ENCODE results near the gene RAB1A.
"Not testable (repeated sequence)": the region's sequence is repeated elsewhere in the genome, so short reads cannot be mapped to it uniquely, and the experiment has no call there.

Gene RAB1A

DNA sequence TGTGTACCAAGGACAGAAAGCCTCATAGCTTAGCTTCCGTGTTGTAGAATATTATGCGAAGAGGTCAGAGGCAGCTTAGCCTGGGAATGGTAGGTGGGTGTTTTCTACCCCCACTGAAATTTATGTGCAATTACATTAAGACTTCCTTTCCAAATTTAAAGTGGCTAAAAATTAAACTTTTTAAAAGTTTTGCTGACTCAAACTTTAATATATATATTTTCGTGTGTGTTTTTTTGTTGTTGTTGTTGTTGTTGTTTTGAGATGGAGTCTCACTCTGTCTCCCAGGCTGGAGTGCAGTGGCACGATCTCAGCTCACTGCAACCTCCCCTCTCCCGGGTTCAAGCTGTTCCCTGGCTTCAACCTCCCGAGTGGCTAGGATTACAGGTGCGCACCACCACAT, 4.3 kb upstream of the RAB1A start:
- DNase-seq = no peak

DNA sequence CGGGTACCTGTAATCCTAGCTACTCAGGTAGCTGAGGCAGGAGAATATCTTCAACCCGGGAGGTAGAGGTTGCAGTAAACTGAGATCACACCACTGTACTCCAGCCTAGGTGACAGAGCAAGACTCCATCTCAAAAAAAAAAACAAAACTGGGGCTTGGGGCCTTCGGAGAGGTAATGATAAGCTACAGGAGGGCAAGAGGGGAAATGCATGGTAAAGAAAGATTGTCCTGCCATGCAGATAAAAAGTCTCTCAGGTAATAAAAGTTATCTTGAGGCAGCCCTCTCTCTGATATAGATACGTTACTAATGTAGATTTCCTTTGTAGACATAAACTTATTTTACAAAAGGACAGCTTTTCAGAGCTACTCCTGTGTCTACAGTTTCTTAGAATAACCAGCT, 3.7 kb upstream of the RAB1A start:
- no peak for DNase-seq

DNA sequence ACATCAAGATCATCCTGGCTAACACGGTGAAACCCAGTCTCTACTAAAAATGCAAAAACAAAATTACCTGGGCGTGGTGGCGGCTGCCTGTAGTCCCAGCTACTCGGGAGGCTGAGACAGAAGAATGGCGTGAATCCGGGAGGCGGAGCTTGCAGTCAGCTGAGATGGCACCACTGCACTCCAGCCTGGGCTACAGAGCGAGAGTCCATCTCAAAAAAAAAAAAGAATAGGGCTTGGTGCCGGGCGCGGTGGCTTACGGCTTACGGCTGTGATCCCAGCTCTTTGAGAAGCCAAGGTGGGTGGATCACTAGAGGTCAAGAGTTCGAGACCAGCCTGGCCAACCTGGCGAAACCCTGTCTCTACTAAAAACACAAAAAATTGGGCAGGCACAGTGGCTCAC, 3.0 kb upstream of the RAB1A start:
- not testable (repeated sequence) for DNase-seq

DNA sequence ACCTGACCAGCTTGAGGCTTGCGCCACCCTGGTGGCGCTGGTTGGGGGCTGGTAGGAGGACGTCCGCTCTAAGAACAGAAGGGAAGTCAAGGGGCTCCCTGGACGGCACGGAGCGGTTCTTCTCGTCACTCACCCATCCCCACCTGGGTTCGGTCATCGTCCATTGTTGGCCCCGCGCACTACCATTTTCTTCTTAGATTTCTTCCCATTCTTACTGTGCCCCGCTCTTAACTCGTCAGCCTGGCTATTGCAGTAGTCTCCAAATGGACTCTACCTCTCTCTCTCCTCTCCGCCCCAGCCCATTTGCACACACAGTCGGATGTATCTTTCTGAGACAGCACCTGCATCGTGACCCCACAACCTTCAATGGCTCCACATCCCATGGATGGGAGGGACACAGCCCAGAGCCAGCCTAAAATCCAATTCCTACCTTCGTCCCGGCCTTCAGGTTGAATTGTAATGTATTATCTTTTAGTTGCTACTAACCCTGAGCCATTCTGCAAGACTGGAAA, 814 bp upstream of the RAB1A start:
- DNase-seq = peak; percentile 32

DNA sequence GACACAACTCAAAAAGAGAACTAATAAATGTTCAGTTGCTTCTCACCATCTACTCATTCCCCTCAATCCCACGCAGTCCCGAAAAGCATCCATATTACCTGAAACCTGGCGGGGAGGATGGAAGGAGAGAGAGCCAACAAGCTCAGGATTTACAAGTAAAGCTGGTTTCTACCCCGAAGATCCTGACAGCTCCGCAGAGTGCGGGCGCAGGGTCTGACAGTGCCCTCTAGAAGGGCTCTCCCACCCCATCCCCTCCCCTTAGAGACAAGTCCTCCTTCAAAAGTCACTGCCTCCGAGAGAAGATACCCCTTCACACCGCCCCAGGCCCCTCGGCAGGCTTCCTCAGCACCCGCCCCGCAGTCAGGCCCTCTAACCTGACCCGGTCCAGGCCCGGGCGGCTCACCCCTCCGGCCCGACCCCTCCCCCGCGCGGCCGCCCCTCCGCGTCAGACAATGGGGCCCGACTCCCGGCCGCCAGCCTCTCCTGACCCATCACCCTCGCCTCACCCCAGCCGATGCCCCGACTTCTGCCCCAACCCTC, 550 bp downstream of the RAB1A start:
- no peak for DNase-seq

DNA sequence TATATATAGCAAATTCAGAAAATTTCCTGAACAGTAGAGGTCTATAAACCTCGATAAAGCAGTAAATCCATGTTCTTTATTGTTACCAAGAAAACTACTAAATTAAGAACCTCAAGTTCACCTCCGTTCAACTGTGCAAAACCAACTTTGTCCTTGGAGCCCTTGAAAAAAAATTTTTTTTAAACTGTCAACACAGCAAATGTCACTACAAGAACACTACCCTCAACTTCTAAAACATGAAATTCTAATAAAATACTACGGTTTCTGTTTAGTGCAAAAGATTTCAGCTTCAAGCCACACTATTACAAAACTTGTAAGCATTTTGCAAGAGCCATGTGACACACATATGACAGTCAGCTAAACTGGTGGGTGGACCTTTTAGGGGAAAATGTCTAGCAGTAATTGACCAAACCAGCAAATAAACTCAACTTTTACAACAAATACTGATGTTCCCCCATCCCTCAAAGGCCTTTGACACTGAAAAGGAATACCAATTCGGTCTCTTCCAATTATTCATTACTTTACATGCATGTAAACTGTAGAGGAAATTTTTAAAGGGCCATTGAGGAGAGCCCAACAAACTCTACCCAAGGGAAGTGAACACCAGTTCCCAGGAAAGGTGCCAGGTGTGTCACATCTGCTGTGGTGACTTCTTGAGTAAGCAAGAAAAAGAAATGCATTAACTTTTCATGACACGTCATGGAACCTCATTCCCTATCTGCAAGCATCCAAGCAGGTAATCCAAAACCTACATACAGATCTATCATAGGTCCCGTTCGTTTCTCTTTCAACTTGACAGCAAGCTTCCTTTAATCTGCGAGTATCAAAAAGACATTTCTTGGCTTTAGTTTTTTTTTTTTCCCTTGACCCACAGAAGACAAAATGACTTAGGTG, 1.4 kb downstream of the RAB1A start:
- no peak for DNase-seq

DNA sequence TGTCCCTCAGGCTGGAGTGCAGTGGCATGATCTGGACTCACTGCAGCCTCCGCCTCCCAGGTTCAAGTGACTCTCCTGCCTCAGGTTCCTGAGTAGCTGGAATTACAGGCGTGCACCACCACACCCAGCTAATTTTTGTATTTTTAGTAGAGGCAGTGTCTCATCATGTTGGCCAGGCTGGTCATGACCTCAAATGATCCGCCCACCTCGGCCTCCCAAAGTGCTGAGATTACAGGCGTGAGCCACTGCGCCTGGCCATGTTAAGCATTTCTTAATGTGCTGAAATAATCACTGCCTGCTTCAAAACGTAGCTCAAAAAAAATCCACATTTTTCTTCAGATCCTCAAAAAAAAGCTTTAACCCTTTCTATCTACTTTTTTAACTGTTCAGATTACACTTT, 4.4 kb downstream of the RAB1A start:
- DNase-seq = not testable (repeated sequence)

DNA sequence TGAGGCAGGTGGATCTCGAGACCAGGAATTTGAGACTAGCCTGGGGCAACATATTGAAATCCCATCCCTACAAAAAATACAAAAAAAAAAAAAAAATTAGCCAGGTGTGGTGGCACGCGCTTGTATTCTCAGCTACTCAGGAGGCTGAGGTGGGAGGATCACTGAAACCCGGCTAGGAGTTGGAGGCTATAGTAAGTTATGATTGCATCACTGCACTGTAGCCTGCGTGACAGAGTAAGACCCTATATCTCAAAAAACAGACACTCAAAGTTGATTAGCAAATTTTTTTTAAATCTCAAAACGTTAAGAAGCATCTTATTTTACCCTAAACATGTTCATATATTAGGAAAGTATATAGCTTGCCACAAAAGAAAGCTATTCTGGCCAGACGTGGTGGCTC, 7.6 kb downstream of the RAB1A start:
- no peak for DNase-seq

DNA sequence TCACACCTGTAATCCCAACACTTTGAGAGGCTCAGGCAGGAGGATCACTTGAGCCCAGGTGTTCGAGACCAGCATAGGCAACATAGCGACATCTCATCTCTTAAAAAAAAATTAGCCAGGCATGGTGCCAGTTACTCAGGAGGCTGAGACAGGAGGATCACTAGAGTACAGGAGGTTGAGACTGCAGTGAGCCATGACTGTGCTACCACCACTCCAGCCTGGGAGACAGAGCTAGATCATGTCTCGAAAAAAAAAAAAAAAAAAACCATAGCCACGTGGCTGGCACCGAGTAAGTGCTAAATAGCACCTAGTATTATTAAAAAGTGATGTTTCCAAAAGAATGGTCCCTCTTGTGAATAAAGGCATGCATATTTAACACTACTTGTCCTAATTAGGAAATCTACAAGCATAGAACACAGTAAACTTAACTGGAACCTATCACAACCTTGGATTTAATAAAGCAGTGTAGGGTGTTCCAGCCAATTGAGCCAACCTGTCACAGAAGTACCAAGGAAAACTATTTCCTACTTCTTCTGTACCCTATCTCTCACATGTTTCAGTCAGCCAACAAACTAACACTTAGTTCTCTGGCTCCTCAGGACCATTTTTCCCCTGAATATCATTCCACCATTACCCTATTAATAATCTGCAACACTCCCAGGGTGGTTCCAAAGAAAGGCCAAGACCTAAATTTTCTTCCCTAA, 8.8 kb downstream of the RAB1A start:
- DNase-seq = no peak

DNA sequence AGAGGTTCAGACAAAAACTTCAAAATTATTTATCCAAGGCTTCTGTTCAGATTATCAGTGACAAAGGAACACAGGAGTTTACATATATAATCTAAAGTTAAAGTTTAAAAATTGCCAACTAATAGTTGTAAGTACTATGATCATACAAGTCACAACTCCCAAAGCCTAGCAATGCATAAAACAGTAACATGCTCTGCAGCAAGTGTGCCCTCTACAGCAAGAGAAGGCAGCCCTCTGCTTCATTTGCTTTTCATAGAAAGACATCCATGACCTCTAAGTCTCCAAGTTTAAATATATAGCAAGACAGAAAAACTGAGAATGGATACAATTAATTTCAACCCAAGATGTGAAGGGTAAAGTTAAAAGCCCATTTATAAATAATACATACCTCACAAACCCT, 13.3 kb downstream of the RAB1A start:
- no peak for DNase-seq

DNA sequence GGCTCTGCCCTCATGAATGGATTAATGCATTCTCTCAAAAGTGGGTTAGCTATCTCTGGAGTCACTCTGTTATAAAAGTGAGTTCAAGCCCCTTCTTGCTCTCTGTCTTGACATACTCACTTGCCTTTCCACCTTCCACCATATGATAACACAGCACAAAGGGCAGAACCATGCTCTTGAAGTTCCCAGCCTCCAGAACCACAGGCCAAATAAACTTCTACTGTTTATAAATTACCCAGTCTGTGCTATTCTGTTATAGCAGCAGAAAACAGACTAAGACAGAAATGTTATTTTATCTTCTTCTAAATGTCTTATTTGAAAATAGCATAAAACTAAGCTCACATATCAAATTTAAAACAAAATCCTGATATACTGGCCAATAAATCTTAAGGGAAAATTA, 15.0 kb downstream of the RAB1A start:
- DNase-seq = no peak

DNA sequence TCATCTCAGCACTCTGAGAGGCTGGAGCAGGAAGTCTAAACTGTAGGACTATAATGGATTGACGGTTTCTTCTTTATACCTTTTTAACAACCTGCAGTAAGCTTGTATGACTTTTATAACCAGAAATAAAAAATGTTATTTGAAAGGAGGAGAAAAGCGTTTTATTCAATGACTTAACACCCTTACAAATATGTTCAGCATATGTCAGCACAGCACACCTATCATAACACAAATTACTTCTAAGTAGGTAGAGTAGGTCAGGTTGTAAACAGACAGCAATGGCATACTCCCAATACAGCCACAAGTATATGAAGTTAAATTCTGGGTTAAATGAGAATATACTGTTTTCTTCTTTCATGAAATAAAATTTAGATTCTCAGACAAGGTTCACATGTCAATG, 16.1 kb downstream of the RAB1A start:
- DNase-seq = no peak

DNA sequence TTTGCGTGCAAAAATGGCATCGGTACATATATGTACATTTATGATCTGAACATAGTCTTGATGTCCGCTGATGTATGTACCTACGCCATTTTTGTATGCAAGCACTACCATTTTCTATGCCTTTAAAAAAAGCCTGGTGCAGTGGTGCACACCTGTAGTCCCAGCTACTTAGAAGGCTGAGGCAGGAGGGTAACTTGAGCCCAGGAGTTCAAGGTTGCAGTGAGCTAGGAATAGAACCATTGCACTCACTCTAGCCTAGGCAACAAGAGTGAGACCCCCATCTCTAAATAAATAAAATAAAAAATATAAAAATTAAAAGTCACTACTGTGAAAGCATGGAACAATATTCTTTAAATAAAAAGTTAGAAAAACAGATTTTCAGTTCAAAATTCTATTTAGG, 16.7 kb downstream of the RAB1A start:
- DNase-seq = no peak

DNA sequence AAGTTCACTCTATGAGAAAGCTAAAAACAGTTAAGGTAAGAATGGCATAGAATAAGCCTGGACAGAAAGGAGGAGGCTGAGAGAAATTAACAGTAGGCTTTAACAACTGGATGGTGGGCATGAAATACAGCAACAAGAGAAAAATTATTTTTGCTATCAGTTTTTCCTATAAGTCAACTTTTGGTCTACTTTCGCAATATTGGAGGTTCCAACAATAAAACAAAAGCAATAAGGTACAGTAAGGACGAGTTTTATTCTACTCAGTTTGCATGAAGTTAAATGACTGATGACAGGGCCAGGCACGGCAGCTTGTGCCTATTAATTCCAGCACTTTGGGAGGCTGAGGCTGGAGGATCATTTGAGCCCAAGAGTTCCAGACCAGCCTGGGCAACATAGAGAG, 17.3 kb downstream of the RAB1A start:
- DNase-seq = no peak

DNA sequence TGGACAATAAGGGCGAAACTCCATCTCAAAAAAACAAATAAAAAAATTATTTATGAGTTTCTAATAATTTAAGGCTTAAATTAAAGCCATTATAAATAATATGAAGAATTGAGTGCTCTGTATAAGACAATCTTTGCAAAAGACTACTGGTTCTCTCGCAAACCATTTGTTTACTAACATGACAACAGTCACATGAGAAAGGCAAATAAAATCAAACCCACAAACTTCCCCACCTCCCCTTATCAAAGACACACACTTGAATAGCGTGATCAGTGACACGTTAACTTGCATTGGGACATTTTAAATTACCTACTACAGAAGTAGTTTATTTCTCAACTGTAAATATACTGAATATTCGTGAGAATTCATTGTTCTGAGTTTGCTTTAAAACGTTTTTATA, 21.1 kb downstream of the RAB1A start:
- DNase-seq = no peak

DNA sequence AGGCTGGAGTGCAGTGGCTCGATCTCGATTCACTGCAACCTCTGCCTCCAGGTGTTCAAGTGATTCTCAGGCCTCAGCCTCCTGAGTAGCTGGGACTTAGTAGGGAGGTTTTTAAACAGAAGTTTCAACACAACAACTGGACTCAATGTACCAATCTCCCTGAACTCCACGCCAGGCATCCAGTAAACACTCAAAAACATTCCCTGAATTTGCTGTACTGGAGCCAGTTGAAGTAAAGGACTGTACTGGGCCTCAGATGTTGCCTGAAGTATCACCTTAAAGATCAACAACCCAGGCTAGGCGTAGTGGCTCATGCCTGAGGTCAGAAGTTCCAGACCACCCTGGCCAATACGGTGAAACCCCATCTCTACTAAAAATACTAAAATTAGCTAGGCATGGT, 22.4 kb downstream of the RAB1A start:
- DNase-seq = no peak

DNA sequence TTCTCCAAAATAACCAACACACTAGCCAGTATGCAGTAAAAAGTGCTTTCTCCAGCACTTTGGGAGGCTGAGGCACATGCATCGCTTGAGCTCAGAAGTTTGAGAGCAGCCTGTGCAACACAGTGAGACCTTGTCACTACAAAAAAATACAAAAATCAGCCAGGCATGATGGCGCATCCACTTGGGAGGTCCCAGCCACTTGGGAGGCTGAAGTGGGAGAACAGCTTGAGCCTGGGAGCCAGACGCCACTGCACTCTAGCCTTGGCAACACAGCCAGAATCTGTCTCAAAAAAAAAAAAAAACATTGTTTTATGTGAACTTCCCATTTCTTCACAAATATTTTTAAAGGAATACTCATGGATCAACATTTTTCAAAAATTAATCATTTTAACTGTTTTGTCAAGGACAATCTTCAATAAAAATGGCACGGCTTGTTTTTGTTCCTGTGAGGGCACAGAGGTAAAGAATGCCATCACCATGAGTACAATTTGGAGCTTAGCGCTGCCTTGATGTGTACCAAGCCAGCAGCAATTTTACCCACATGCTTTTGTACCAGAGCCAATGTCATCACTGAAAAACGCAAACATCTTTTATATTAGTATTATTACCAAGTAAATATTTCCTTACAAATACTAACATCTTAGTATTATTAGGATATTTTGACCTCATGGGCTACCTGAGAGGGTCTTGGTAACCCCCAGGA, 26.7 kb downstream of the RAB1A start:
- peak; percentile 44 for DNase-seq

DNA sequence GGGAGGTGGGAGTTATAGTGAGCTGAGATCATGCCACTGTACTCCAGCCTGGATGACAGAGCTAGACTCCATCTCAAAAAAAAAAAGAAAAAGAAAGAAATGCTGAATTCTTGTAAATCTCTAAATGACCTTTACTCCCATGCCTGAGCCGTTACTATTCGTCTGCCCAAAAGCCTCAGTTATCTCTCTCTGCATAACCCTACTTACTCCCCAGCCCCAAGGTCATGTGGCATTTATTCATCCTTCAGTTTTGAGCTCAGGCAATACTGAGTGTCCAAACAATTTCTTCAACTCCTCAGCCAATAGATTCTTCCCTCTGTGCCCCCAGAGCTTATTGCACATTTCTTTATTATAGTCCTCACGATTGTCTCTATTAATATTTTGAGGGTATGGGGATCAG, 28.8 kb downstream of the RAB1A start:
- DNase-seq = no peak

DNA sequence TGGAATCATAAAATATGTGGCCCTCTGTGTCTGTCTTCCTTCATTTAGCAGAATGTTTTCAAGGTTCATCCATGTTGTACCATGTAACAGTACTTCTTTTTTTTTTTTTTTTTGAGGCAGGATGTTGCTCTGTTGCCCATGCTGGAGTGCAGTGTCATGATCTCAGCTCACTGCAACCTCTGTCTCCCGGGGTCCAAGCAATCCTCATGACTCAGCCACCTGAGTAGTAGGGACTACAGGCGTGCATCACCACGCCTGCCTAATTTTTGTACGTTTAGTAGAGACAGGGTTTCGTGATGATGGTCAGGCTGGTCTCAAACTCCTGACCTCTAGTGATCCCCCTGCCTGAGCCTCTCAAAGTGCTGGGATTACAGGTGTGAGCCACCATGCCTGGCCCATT, 31.2 kb downstream of the RAB1A start:
- no peak for DNase-seq

DNA sequence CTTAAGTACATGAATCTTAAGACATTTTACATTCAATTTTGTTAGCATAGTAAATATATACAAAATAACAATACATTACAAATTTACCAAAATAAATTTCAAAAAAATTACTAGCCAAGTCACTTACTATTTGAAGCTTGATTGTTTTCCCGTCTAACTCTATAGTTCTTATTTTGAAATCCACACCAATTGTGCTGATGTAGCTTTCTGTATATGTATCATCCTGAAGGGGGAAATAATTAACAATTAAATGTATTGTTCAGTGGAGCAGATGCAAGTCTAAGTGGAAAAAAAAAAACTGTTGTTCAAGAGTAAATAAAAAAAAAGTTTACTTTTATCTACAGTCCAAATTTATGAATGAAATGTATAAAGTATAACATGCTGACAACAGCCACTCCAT, 32.1 kb downstream of the RAB1A start:
- DNase-seq = no peak

DNA sequence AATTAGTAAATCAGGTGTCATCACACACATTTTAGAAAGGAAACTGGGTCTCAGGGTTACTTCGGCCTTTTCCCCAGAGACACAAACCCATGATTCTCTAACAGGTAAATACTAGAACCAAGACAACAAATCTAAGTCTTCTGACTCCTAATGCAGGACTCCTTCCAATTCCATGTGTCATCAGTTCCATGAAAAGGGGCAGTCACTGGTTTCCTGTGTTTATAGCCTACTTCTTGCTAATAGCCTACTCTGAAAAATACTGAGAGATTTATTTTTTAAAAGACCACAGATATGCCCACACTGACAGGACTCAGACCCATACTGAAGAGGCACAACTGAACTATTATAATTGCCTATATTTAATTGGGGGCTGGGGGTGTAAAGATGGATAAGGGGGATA, 33.0 kb downstream of the RAB1A start:
- no peak for DNase-seq

DNA sequence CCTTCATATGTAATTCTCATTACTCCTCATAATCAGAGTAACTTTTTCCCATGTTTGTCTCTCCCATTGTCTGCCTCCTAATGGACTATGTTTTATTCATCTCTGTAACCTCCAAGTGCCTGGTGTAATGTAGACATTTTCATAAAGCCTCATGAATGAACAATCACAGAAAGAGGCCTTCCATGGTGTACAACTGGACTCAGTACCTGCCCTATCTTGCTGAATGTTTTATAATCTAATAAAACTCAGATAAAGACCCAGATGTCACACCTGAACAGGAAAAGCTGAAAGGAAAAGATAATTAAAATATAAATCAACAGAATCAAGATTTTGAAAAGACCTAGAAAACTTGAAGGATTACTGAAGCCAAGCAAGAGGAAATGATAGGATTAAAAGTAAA, 36.7 kb downstream of the RAB1A start:
- DNase-seq = no peak

DNA sequence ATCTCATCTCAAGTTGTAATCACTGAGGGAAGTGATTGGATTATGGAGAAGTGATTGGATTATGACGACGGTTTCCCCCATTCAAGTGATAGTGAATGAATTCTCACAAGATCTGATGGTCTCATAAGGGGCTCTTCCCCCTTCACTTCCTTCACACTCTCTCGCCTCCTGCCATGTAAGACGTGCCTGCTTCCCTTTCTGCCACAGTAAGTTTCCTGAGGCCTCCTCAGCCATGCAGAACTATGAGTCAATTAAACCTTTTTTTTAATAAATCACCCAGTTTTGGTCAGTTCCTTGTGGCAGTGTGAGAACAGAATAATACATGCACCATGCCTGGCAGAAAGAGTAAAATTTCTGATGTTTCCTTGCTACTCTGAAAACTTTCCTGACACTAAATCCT, 37.1 kb downstream of the RAB1A start:
- no peak for DNase-seq

Data from kidney glomerular epithelial cell (primary cell).